ENCODE results near the gene THAP9.

Gene THAP9, protein sequence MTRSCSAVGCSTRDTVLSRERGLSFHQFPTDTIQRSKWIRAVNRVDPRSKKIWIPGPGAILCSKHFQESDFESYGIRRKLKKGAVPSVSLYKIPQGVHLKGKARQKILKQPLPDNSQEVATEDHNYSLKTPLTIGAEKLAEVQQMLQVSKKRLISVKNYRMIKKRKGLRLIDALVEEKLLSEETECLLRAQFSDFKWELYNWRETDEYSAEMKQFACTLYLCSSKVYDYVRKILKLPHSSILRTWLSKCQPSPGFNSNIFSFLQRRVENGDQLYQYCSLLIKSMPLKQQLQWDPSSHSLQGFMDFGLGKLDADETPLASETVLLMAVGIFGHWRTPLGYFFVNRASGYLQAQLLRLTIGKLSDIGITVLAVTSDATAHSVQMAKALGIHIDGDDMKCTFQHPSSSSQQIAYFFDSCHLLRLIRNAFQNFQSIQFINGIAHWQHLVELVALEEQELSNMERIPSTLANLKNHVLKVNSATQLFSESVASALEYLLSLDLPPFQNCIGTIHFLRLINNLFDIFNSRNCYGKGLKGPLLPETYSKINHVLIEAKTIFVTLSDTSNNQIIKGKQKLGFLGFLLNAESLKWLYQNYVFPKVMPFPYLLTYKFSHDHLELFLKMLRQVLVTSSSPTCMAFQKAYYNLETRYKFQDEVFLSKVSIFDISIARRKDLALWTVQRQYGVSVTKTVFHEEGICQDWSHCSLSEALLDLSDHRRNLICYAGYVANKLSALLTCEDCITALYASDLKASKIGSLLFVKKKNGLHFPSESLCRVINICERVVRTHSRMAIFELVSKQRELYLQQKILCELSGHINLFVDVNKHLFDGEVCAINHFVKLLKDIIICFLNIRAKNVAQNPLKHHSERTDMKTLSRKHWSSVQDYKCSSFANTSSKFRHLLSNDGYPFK

GRCh38 chr4:82900411-82901182 is at the start of gene THAP9:
Gene THAP9, plus strand, starts transcription at chr4:82900735. Its CDS starts 68 bp downstream, at chr4:82900803.
- in situ Hi-C loops (cut with MboI; ENCODE audit: low sequenced_read_pairs) = no loop called here

DNA sequence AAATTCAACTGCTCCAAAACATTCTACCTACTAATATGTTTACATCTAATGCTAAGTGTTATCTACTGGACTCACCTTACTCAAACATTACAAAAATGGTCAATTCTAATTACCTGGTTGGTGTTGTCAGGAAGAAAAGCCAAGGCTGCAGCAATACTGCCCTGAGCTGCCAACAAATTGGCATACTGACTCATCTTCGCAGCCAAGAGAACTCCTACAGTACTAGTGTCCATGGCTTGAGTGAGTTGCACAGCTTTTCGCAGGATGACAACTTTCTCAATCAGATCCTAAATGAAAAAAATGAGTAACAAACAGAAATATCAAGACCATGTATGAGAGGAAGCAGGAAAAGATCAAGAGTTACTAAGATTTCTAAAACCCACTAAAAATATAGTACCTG is 49.2 kb upstream of the THAP9 start:
- in situ Hi-C loops (cut with MboI; ENCODE audit: low sequenced_read_pairs) = loop anchor here (25.0 kb wide), 1 partner anchor 436 kb away; the partner anchor contains the start of gene COQ2

GRCh38 chr4:82851885-82852750 is 48.4 kb upstream of the THAP9 start:
- in situ Hi-C loops (cut with MboI; ENCODE audit: low sequenced_read_pairs) = loop anchor here (25.0 kb wide), 1 partner anchor 435 kb away; the partner anchor contains the start of gene COQ2

DNA sequence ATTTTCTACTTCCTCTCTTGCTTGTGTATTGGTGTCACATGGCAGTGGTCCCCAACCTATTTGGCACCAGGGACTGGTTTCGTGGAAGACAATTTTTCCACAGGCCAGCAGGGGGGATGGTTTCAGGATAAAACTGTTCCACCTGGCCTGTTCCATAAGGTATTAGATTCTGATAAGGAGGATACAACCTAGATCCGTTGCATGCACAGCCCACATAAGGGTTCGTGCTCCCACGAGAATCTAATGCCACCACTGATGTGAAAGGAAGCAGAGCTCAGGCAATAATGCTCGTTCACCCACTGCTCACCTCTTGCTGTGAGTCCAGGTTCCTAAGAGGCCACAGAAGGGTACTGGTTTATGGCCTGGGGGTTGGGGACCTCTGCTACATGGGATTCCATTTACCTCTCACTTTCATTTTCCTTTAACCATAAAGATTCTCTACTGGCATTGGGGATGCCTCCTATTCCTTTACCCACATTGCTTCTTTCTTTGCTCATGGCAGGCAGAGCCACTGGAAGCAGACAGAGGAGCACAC is 47.7 kb upstream of the THAP9 start:
- in situ Hi-C loops (cut with MboI; ENCODE audit: low sequenced_read_pairs) = loop anchor here (25.0 kb wide), 1 partner anchor 434 kb away; the partner anchor contains the start of gene COQ2

- in situ Hi-C loops (cut with MboI; ENCODE audit: low sequenced_read_pairs) = loop anchor here (25.0 kb wide), 1 partner anchor 427 kb away; the partner anchor contains the start of gene COQ2
These were observed 40.0 kb upstream of the THAP9 start for GRCh38 chr4:82860487-82860886.

GRCh38 chr4:82861529-82861928 is 39.0 kb upstream of the THAP9 start:
- in situ Hi-C loops (cut with MboI; ENCODE audit: low sequenced_read_pairs) = loop anchor here (25.0 kb wide), 1 partner anchor 426 kb away; the partner anchor contains the start of gene COQ2

GRCh38 chr4:82864336-82864979 is 36.1 kb upstream of the THAP9 start:
- in situ Hi-C loops (cut with MboI; ENCODE audit: low sequenced_read_pairs) = loop anchor here (25.0 kb wide), 1 partner anchor 423 kb away; the partner anchor contains the start of gene COQ2

GRCh38 chr4:82865592-82865991 is 34.9 kb upstream of the THAP9 start:
- in situ Hi-C loops (cut with MboI; ENCODE audit: low sequenced_read_pairs) = loop anchor here (25.0 kb wide), 1 partner anchor 422 kb away; the partner anchor contains the start of gene COQ2

DNA sequence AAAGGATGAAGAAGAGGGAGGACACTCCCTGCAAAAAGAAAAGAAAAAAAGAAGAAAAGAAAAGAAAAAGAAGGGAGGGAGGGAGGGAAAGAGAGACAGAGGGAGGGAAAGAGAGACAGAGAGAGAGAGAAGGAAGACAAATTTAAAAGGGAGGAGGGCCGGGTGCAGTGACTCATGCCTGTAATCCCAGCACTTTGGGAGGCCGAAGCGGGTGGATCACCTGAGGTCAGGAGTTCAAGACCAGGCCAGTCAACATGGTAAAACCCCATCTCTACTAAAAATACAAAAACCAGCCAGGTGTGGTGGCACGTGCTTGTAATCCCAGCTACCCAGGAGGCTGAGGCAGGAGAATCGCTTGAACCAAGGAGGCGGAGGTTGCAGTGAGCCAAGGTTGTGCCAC is 34.5 kb upstream of the THAP9 start:
- in situ Hi-C loops (cut with MboI; ENCODE audit: low sequenced_read_pairs) = loop anchor here (25.0 kb wide), 1 partner anchor 421 kb away; the partner anchor contains the start of gene COQ2

GRCh38 chr4:82866706-82867385 is 33.7 kb upstream of the THAP9 start:
- in situ Hi-C loops (cut with MboI; ENCODE audit: low sequenced_read_pairs) = loop anchor here (25.0 kb wide), 1 partner anchor 420 kb away; the partner anchor contains the start of gene COQ2

DNA sequence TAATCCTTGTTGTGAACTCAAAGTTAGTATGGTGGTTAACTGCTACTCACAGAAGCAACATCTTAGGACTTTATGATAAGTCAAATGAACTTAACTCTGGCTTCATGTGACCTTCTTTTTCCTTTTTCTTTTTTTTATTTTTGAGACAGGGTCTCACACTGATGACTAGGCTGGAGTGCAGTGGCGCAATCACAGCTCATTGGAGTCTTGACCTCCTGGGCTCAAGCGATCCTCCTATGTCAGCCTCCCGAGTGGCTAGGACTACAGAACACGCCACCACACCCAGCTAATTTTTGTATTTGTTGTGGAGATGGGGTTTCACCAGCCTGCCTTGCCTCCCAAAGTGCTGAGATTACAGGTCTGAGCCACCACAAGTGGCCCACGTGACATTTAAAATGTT is 32.0 kb upstream of the THAP9 start:
- in situ Hi-C loops (cut with MboI; ENCODE audit: low sequenced_read_pairs) = loop anchor here (25.0 kb wide), 1 partner anchor 419 kb away; the partner anchor contains the start of gene COQ2

DNA sequence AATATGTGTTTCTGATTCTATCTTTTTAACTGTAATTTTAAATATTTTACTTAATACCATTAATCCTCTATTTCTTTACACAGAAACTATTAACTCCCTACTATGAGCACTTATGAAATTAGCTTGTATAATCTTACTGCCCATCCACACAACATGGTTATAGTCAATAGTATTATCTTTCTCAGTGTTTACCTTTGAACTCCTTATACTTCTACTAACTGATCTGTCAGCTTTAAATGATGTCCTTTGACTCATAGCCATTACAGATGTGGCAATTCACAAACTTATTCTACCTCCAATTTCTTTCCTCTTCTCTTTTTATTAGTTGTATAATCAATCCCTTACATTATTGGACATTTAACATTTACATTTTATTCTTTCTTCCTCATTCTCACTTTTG is 15.1 kb upstream of the THAP9 start:
- in situ Hi-C loops (cut with MboI; ENCODE audit: low sequenced_read_pairs) = no loop called here

DNA sequence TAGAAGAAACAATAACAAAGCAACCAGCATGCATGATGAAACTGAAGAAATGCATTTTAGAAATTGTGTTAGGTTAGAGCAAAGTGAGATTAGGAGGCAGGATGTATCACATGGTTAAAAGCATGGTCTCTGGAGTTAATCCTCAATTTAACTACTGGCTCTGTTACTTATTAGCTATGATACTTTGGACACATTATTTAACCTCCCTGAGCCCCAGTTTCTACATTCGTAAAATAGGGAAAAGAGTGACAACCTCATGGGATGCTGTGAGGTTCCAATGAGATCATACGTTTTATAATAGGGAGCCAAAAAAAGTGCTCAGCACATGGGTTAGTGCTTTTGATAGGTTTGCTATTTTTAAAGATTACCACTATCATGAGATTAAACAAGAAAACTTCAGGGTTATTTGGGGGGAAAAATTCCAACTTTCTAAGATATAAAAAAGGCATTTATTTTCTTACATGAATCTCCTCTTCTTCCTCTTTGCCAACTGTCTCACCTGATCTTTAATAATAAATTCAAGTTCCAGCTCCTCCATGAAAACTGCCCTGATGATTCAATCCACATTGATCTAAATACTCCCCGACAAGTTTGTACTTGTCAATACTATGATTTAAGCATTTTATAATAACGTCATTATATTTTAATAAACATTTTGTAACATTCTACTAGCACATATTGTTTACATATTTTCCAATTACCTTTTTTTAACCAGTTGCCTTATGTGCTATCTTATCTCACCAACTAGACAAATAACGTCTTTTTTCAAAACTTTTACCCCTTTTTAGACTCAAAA is 14.2 kb upstream of the THAP9 start:
- in situ Hi-C loops (cut with MboI; ENCODE audit: low sequenced_read_pairs) = no loop called here

DNA sequence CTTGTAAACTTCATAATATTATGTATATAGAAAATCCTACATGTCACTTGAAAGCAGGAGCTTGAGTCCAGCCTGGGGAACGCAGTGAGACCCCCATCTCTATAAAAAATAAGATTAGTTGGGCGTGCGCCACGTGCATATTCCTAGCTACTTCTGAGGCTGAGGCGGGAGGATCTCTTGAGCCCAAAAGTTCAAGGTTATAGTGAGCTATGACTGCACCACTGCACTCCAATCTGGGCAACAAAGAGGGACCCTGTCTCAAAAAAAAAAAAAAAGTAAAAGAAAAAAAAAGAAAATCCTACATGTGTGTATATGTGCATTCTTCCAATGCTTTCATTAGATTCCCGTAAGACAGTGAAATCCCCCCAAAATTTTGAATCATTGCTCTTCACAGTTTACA is 11.2 kb upstream of the THAP9 start:
- in situ Hi-C loops (cut with MboI; ENCODE audit: low sequenced_read_pairs) = no loop called here

- in situ Hi-C loops (cut with MboI; ENCODE audit: low sequenced_read_pairs) = no loop called here
These were observed 10.0 kb upstream of the THAP9 start for GRCh38 chr4:82890528-82890900.

DNA sequence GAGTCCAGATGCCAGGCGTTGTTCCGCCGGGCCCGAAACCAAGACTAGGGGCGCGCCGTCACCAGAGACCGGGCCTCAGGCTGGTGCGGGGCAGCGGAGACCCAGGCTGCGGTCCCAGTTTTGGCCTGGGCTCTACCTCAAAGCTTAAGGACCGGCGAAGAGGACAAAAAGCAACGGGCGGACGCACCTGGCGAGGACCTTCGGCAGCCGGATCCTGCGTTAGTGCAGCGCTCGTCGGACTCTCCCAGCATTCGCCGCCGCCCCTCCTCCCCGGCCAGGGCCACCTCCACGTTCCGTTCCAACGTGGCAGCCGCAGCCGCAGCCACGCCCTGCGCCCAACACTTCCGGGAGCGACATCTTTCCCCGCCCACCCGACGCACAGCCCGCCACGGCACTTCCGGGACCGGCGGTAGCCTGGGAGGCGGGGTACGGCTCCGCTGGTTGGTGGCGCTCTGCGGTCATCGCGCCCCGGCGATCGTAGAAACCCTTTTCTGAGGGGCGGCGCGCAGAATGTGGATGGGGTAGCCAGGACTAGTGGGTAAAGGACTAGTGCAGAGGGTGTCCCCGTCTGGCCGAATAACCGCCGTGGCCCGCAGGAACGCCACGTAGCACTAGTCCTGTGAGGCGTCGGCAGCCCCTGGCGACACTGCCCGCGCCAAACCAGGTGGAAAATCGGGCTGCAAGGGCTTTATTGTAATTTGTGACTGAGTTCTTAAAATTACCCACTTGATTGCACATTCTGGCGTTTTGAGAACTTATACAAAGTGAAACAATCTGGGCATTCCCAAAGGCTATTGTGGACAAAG is 9.4 kb upstream of the THAP9 start, which contains the start of gene SEC31A:
Gene SEC31A (minus strand): TSS at position 253 of the 806 bp plus-strand sequence. CDS start 9,217 bp downstream, outside the sequence.
- in situ Hi-C loops (cut with MboI; ENCODE audit: low sequenced_read_pairs) = no loop called here
